GM08714 (cell line): ENCODE data around the gene EEF2K.
"Not testable (repeated sequence)": the region's sequence is repeated elsewhere in the genome, so short reads cannot be mapped to it uniquely, and the experiment has no call there.

Source experiments
- H3K4me3 ChIP-seq: fragments of 200-500 bp; sonication (Bioruptor generic); 2 replicates; pipeline ENCODE4 v1.5.1; 2014; ENCODE audit warnings: mild to moderate bottlenecking, low read length, inconsistent platforms
- ZNF274 ChIP-seq: IDR thresholded peaks from 2 replicates; pipeline ENCODE4 v1.6.1; 2012; ENCODE audit warnings: mild to moderate bottlenecking, low read depth, low read length

The EEF2K gene

GRCh38 chr16:22213801-22214200, 7.7 kb downstream of the EEF2K start:
- no peak for TF ChIP-seq ZNF274
- no peak overlapping the region for H3K4me3 ChIP-seq

GRCh38 chr16:22214402-22214801, 8.3 kb downstream of the EEF2K start:
- H3K4me3 ChIP-seq, result no peak overlapping the region
- TF ChIP-seq ZNF274, result no peak

- H3K4me3 ChIP-seq, result no peak overlapping the region
- TF ChIP-seq ZNF274, result no peak
Measured at GRCh38 chr16:22214889-22215288, 8.8 kb downstream of the EEF2K start.

- no peak overlapping the region for H3K4me3 ChIP-seq
- no peak for TF ChIP-seq ZNF274
Measured at GRCh38 chr16:22216191-22216831, 10.2 kb downstream of the EEF2K start.

GRCh38 chr16:22216832-22217225, 10.8 kb downstream of the EEF2K start:
- not testable (repeated sequence) for H3K4me3 ChIP-seq

GRCh38 chr16:22217890-22218730, 12.0 kb downstream of the EEF2K start:
- peak overlapping the region; percentile 26; the same call in 1 of the 2 replicates for H3K4me3 ChIP-seq
- TF ChIP-seq ZNF274, result no peak

- H3K4me3 ChIP-seq, result no peak overlapping the region
- TF ChIP-seq ZNF274, result no peak
Measured at GRCh38 chr16:22219389-22220068, 13.5 kb downstream of the EEF2K start.

- H3K4me3 ChIP-seq, result no peak overlapping the region
- TF ChIP-seq ZNF274, result no peak
Measured at GRCh38 chr16:22220069-22220440, 14.0 kb downstream of the EEF2K start.

- TF ChIP-seq ZNF274, result no peak
- H3K4me3 ChIP-seq, result no peak overlapping the region
Measured at GRCh38 chr16:22220714-22221113, 14.6 kb downstream of the EEF2K start.

- TF ChIP-seq ZNF274, result no peak
- no peak overlapping the region for H3K4me3 ChIP-seq
Measured at GRCh38 chr16:22222006-22222405, 15.9 kb downstream of the EEF2K start.

GRCh38 chr16:22222998-22223397, 16.9 kb downstream of the EEF2K start:
- TF ChIP-seq ZNF274, result no peak
- H3K4me3 ChIP-seq, result no peak overlapping the region

- no peak overlapping the region for H3K4me3 ChIP-seq
- no peak for TF ChIP-seq ZNF274
Measured at GRCh38 chr16:22225060-22225459, 19.0 kb downstream of the EEF2K start.

- no peak for TF ChIP-seq ZNF274
- H3K4me3 ChIP-seq, result no peak overlapping the region
Measured at GRCh38 chr16:22229889-22230288, 23.8 kb downstream of the EEF2K start.

- no peak for TF ChIP-seq ZNF274
- H3K4me3 ChIP-seq, result no peak overlapping the region
Measured at GRCh38 chr16:22232277-22233036, 26.4 kb downstream of the EEF2K start.
